WTC11 (cell line): ENCODE measurements around the gene DYSF.

Experiments
- CREB1 ChIP-seq: sonication (generic); formaldehyde crosslinking; IDR thresholded peaks from 2 replicates; pipeline ENCODE4 v1.8.0; 2023; ENCODE audit warnings: mild to moderate bottlenecking, missing genetic modification reagents
- CTCF ChIP-seq: fragments of 200-600 bp; IDR thresholded peaks from 2 replicates; pipeline ENCODE4 v1.8.0; 2022; ENCODE audit warnings: antibody characterized with exemption
- ZBTB43 ChIP-seq: sonication (generic); formaldehyde crosslinking; IDR thresholded peaks from 2 replicates; pipeline ENCODE4 v1.8.1; 2023; ENCODE audit warnings: mild to moderate bottlenecking, missing genetic modification reagents
- ZNF121 ChIP-seq: sonication (generic); formaldehyde crosslinking; IDR thresholded peaks from 2 replicates; pipeline ENCODE4 v1.8.0; 2023; ENCODE audit warnings: missing genetic modification reagents

DNA sequence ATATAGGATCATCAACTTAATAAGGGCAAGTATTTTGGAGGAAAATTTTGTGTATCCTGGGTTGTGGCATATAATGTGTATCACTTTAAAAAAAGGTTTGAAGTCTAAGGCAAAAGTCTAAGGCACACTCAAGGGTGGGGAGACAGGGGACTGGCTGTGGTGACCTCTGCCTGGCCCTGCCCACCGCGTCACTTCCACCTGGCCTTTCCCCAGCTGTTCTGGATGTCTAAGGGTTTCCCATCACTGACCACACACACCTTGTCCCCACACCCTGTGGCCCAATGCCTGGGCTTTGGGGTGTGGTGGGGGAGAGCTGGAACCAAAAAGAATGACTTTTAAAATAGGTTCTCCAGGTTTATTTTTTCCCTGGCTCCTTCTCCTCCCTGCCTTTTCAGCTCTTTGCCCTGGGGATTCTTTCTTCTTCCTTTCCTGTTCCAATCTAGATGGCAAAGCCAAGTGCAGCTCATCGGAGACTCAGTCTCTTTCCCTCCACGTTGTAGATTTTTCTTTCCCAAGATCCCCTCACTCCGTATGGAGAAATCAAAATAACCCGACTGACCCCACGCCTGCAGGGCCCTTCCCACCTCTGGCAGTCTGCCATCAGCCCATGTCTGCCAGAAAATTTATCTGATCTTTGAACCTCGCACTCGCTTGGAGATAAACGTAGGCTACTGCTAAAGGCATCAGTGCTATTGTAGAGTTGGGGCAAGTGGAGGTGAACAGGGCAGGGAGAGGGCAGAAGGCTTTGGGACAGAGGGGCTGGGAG is 257.2 kb downstream of the DYSF start:
- TF ChIP-seq CTCF (no peak), CREB1 (CRISPR knock-in tag) (no peak), ZNF121 (CRISPR knock-in tag) (no peak), ZBTB43 (no peak)
